HG03280 (cell line): ENCODE results near the gene PHACTR1.
"Not testable (repeated sequence)": the region's sequence is repeated elsewhere in the genome, so short reads cannot be mapped to it uniquely, and the experiment has no call there.

Source experiments
- ATAC-seq: cut with Tn5 transposase; IDR thresholded peaks from one replicate; pipeline ENCODE4 v1.9.1; 2021; ENCODE audit warnings: mild to moderate bottlenecking, moderate library complexity; ENCODE audit not compliant: unreplicated experiment

The PHACTR1 gene

GRCh38 chr6:12748815-12749521, 32.4 kb downstream of the PHACTR1 start:
- ATAC-seq: no peak

- no peak for ATAC-seq
Measured at GRCh38 chr6:12749531-12750379, 33.2 kb downstream of the PHACTR1 start.

- ATAC-seq: no peak
Measured at GRCh38 chr6:12750416-12750815, 33.8 kb downstream of the PHACTR1 start.

- ATAC-seq: no peak
Measured at GRCh38 chr6:12751694-12752325, 35.2 kb downstream of the PHACTR1 start.

GRCh38 chr6:12753036-12753435, 36.5 kb downstream of the PHACTR1 start:
- no peak for ATAC-seq

- ATAC-seq: no peak
Measured at GRCh38 chr6:12760226-12760625, 43.7 kb downstream of the PHACTR1 start.

- ATAC-seq: no peak
Measured at GRCh38 chr6:12760911-12761310, 44.3 kb downstream of the PHACTR1 start.

- no peak for ATAC-seq
Measured at GRCh38 chr6:12761376-12762115, 45.0 kb downstream of the PHACTR1 start.

- not testable (repeated sequence) for ATAC-seq
Measured at GRCh38 chr6:12762731-12763434, 46.3 kb downstream of the PHACTR1 start.

GRCh38 chr6:12766365-12766764, 49.8 kb downstream of the PHACTR1 start:
- ATAC-seq: no peak

GRCh38 chr6:12767016-12767415, 50.4 kb downstream of the PHACTR1 start:
- ATAC-seq: no peak

GRCh38 chr6:12769556-12770256, 53.1 kb downstream of the PHACTR1 start:
- no peak for ATAC-seq

- ATAC-seq: no peak
Measured at GRCh38 chr6:12772416-12772815, 55.8 kb downstream of the PHACTR1 start.

- no peak for ATAC-seq
Measured at GRCh38 chr6:12776291-12776690, 59.7 kb downstream of the PHACTR1 start.

GRCh38 chr6:12779772-12780171, 63.2 kb downstream of the PHACTR1 start:
- ATAC-seq: no peak

GRCh38 chr6:12782136-12782535, 65.6 kb downstream of the PHACTR1 start:
- ATAC-seq: no peak

- no peak for ATAC-seq
Measured at GRCh38 chr6:12785301-12785700, 68.7 kb downstream of the PHACTR1 start.

- ATAC-seq: no peak
Measured at GRCh38 chr6:12785921-12786320, 69.4 kb downstream of the PHACTR1 start.

GRCh38 chr6:12791371-12791770, 74.8 kb downstream of the PHACTR1 start:
- ATAC-seq: no peak

GRCh38 chr6:12798326-12798725, 81.8 kb downstream of the PHACTR1 start:
- ATAC-seq: no peak
